Caco-2 (cell line): Measurements from ENCODE around the gene WDR31. TPM values are rescaled to one million over a fixed set of nuclear protein-coding genes. Genes with fewer than 3 reads are reported as not detected.
"Not testable (repeated sequence)": the region's sequence is repeated elsewhere in the genome, so short reads cannot be mapped to it uniquely, and the experiment has no call there.

Experiments
- BruUV-seq: library from RNA; stranded (reverse); fragments of 400-500 nt; replicated peaks from 2 replicates; lab custom pipeline; 2021; lab: Mats Ljungman, UMichigan
- CTCF ChIA-PET: fragments of 300-600 bp; sonication (Branson Sonifier 250); formaldehyde crosslinking; loops from one replicate; lab custom pipeline; 2022; ENCODE audit warnings: antibody characterized with exemption; lab: Charles Lee
- POLR2A ChIA-PET: fragments of 300-600 bp; sonication (Branson Sonifier 250); formaldehyde crosslinking; loops from one replicate; lab custom pipeline; 2022; ENCODE audit warnings: antibody characterized with exemption; lab: Charles Lee
- DNase-seq, 2 experiments: peaks; one replicate each; pipeline versions ENCODE4 v3.0.0 to v3.0.0-alpha.2; 2020 to 2022
- H3K27me3 ChIP-seq: replicated peaks from 2 replicates; pipeline ENCODE4 v1.6.0; 2011; ENCODE audit warnings: low read length; ENCODE audit not compliant: control insufficient read depth, insufficient read depth
- H3K36me3 ChIP-seq: 2 replicates; pipeline ENCODE4 v1.5.1; 2011; ENCODE audit warnings: low read length; ENCODE audit not compliant: control insufficient read depth, insufficient read depth
- H3K4me1 ChIP-seq: fragments of 250-450 bp; sonication (Bioruptor Pico); 2 replicates; pipeline ENCODE4 v1.5.1; 2020; ENCODE audit warnings: mild to moderate bottlenecking
- H3K4me3 ChIP-seq: 2 replicates; pipeline ENCODE4 v1.5.1; 2011; ENCODE audit warnings: low read depth, mild to moderate bottlenecking, control low read depth, low read length
- H3K9me3 ChIP-seq: fragments of 250-450 bp; sonication (Bioruptor Pico); 2 replicates; pipeline ENCODE4 v1.5.1; 2020; ENCODE audit warnings: mild to moderate bottlenecking, moderate library complexity
- H3K27ac Mint-ChIP-seq: one replicate; pipeline ENCODE4 v1.8.0; 2022; ENCODE audit warnings: mixed read lengths; ENCODE audit not compliant: unreplicated experiment
- H3K27me3 Mint-ChIP-seq: one replicate; pipeline ENCODE4 v1.8.0; 2022; ENCODE audit warnings: mixed read lengths; ENCODE audit not compliant: insufficient read depth, unreplicated experiment
- H3K36me3 Mint-ChIP-seq: one replicate; pipeline ENCODE4 v1.8.0; 2022; ENCODE audit warnings: mild to moderate bottlenecking, mixed read lengths; ENCODE audit not compliant: insufficient read depth, unreplicated experiment
- H3K4me1 Mint-ChIP-seq: one replicate; pipeline ENCODE4 v1.8.0; 2022; ENCODE audit warnings: low read depth, mixed read lengths; ENCODE audit not compliant: unreplicated experiment
- H3K4me3 Mint-ChIP-seq: one replicate; pipeline ENCODE4 v1.8.0; 2022; ENCODE audit warnings: mild to moderate bottlenecking, moderate library complexity, mixed read lengths; ENCODE audit not compliant: unreplicated experiment
- H3K9me3 Mint-ChIP-seq: one replicate; pipeline ENCODE4 v1.8.0; 2022; ENCODE audit warnings: mixed read lengths; ENCODE audit not compliant: unreplicated experiment
- CTCF ChIP-seq, 2 experiments: fragments of 200-600 bp in 1 of 2; IDR thresholded peaks; 1 replicate in 1 of 2; 2 replicates in 1 of 2; pipeline versions ENCODE4 v1.5.1 to v1.8.0; 2011 to 2022; ENCODE audit warnings: antibody characterized with exemption in 1 of 2, control low read depth in 1 of 2, inconsistent platforms in 1 of 2, low read depth in 1 of 2, low read length in 1 of 2, mild to moderate bottlenecking in 1 of 2, moderate library complexity in 1 of 2; ENCODE audit not compliant: insufficient read depth in 1 of 2, severe bottlenecking in 1 of 2, unreplicated experiment in 1 of 2
- intact Hi-C: fragments of 100-400 bp; cut with micrococcal nuclease; formaldehyde crosslinking; loops from one replicate; pipeline ENCODE4 v1.10.0; 2022; ENCODE audit not compliant: unreplicated experiment
- total RNA-seq: library from RNA; stranded (reverse); gene quantifications from 2 replicates; pipeline ENCODE4 v1.2.3, GENCODE V29; 2022

Gene WDR31
- total RNA-seq, 1 experiment from 2014 or later: 1.9 TPM

DNA sequence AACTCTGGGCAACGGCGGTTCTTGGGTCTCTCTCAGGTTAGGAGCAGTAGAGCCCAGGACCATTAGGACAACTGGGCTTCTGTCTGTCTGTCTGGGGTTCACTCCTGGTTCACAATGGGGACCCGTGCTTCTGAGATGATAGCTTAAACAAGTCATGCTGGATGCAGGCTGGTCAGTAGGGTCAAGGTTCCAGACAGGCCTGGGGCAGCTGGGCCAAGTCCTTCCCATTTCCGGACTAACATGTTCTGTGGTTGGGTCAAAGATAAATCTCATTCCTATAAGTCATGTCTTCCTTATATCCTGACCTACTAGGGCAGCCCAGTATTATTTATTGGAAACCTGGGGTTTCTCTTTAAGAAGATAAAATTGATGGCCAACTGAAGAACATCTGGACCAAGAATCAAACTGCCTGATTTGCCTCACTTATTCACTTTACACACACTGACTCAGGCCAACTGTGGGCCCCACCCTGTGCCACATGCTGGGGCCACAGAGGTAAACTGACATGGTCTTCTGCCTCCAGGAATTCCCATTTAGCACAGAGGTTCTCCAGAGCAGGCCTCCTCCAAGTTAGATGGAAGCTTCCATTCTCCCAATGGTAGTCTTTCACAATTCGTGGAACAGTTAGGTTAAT lies 28.4 kb upstream of the WDR31 start:
- Mint-ChIP-seq H3K4me1 (no peaks in the 10 kb centered on the region), H3K9me3 (no peaks in the 10 kb centered on the region), H3K27ac (no peak overlapping the region), H3K36me3 (peaks cover 17% of the 10 kb centered on the region), H3K4me3 (no peak overlapping the region), H3K27me3 (no peaks in the 10 kb centered on the region)
- Histone ChIP-seq H3K4me1 (no peaks in the 10 kb centered on the region), H3K27me3 (no peaks in the 10 kb centered on the region), H3K36me3 (peaks cover 2% of the 10 kb centered on the region), H3K9me3 (no peaks in the 10 kb centered on the region), H3K4me3 (no peak overlapping the region)
- intact Hi-C loops: no loop called here
- no TSS peak for BruUV-seq
- POLR2A ChIA-PET: interaction anchor here (0.6 kb wide), 1 partner anchor 147 kb away, joined by 3 read pairs; no protein-coding TSS in a partner anchor
- CTCF ChIA-PET: interaction anchor here (0.6 kb wide), 1 partner anchor 13 kb away, joined by 3 read pairs; no protein-coding TSS in a partner anchor
- no peak for DNase-seq
- TF ChIP-seq CTCF (IDR thresholded peaks at IDR 0.05; ENCODE audit: insufficient read depth in 1 of 2, low read depth in 1 of 2, low read length in 1 of 2, severe bottlenecking in 1 of 2, unreplicated experiment in 1 of 2): no peak

DNA sequence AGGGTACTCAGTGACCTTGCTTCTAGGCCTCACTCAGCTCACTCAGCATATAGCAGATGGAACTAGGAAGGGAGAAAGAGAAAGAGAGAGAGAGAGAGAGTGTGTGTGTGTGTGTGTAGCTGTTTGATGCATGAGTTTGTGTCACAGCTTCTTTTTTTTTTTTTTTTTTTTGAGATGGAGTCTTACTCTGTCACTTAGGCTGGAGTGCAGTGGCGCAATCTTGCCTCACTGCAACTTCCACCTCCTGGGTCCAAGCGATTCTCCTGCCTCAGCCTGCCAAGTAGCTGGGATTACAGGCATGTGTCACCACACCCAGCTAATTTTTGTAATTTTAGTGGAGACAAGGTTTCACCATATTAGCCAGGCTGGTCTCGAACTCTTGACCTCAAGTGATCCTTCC lies 25.6 kb upstream of the WDR31 start:
- H3K27ac Mint-ChIP-seq, H3K27me3 Mint-ChIP-seq, H3K9me3 Mint-ChIP-seq, CTCF ChIA-PET, H3K4me3 ChIP-seq, H3K36me3 Mint-ChIP-seq, H3K4me1 ChIP-seq, H3K4me1 Mint-ChIP-seq, DNase-seq, intact Hi-C loops, BruUV-seq, H3K36me3 ChIP-seq, H3K27me3 ChIP-seq, H3K4me3 Mint-ChIP-seq, H3K9me3 ChIP-seq: not testable (repeated sequence)
- POLR2A ChIA-PET: interaction anchor here (0.6 kb wide), 1 partner anchor 53 kb away, joined by 5 read pairs; no protein-coding TSS in a partner anchor

DNA sequence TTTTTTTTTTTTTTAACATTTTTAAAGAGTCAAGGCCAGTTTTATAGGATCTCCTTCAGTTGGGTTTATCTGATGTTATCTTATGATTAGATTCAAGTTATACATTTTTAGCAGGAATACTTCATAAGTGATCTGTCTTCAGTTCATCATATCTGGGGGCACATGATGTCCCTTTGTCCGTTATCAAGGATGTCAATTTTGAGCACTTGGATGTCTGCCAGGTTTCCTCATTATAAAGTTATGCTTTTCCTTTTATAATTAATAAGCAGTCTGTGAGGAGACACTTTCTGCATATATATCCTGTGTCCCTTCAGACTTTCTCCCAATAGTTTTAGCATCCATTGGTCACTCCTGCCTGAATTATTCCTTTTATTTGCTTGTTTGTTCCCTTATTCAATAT lies 24.9 kb upstream of the WDR31 start:
- Histone ChIP-seq H3K36me3 (no peaks in the 10 kb centered on the region), H3K27me3 (no peaks in the 10 kb centered on the region), H3K4me1 (no peaks in the 10 kb centered on the region), H3K9me3 (no peaks in the 10 kb centered on the region), H3K4me3 (no peak overlapping the region)
- Mint-ChIP-seq H3K36me3 (no peaks in the 10 kb centered on the region), H3K27me3 (no peaks in the 10 kb centered on the region), H3K4me3 (no peak overlapping the region), H3K4me1 (no peaks in the 10 kb centered on the region), H3K27ac (no peak overlapping the region), H3K9me3 (no peaks in the 10 kb centered on the region)
- DNase-seq: no peak
- ChIA-PET CTCF (no interaction called here), POLR2A (interaction anchor here (0.6 kb wide), 1 partner anchor 54 kb away, joined by 5 read pairs; no protein-coding TSS in a partner anchor)
- intact Hi-C loops: no loop called here
- TF ChIP-seq CTCF (IDR thresholded peaks at IDR 0.05; ENCODE audit: insufficient read depth in 1 of 2, low read depth in 1 of 2, low read length in 1 of 2, severe bottlenecking in 1 of 2, unreplicated experiment in 1 of 2): no peak
- BruUV-seq: no TSS peak
